NCI-H82 treated with DMSO at 0.1 percent for 48 hours (cell line): ENCODE data around the gene PLD4.
A peak's percentile ranks its signal among the peaks of the same experiment; 100 is the strongest.

Experiments
- DNase-seq: peaks from one replicate; lab custom pipeline; 2025; ENCODE audit not compliant: unreplicated experiment; lab: John Stamatoyannopoulos, UW

PLD4 gene

GRCh38 chr14:104973385-104974145, 48.9 kb downstream of the PLD4 start:
- no peak for DNase-seq

GRCh38 chr14:104974146-104974541, 49.5 kb downstream of the PLD4 start:
- DNase-seq, result no peak

- no peak for DNase-seq
Measured at GRCh38 chr14:104974665-104975390, 50.1 kb downstream of the PLD4 start.

- no peak for DNase-seq
Measured at GRCh38 chr14:104975481-104976197, 51.0 kb downstream of the PLD4 start.

GRCh38 chr14:104976198-104977007, 51.7 kb downstream of the PLD4 start:
- DNase-seq, result peak; percentile 29

- no peak for DNase-seq
Measured at GRCh38 chr14:104977008-104977680, 52.5 kb downstream of the PLD4 start.

- DNase-seq, result peak; percentile 57
Measured at GRCh38 chr14:104977681-104978653, 53.3 kb downstream of the PLD4 start, which contains the start of gene AHNAK2. Gene AHNAK2 (minus strand): TSS chr14:104978374. CDS start chr14:104978237, 137 bp downstream.

- no peak for DNase-seq
Measured at GRCh38 chr14:104978746-104979691, 54.3 kb downstream of the PLD4 start.

- DNase-seq, result no peak
Measured at GRCh38 chr14:104979758-104980610, 55.3 kb downstream of the PLD4 start.

GRCh38 chr14:104980611-104981531, 56.2 kb downstream of the PLD4 start:
- no peak for DNase-seq

- DNase-seq, result no peak
Measured at GRCh38 chr14:104981699-104982541, 57.2 kb downstream of the PLD4 start.

- DNase-seq, result no peak
Measured at GRCh38 chr14:104982548-104983230, 58.0 kb downstream of the PLD4 start.
